ENCODE measurements around the gene USP34. TPM values are rescaled to one million over a fixed set of nuclear protein-coding genes. Genes with fewer than 3 reads are reported as not detected.
"Not testable (repeated sequence)": the region's sequence is repeated elsewhere in the genome, so short reads cannot be mapped to it uniquely, and the experiment has no call there.

Gene USP34
- total RNA-seq, 1 donor from 2014 or later: 157 TPM

- no peak for TF ChIP-seq CTCF (IDR thresholded peaks at IDR 0.05; ENCODE audit: unreplicated experiment)
- peaks cover 28% of the 10 kb centered on the region for H3K36me3 Mint-ChIP-seq
- H3K4me1 Mint-ChIP-seq: no peaks in the 10 kb centered on the region
- H3K4me3 Mint-ChIP-seq: no peak overlapping the region
- H3K27me3 Mint-ChIP-seq (ENCODE audit: low read depth): no peaks in the 10 kb centered on the region
- DNase-seq (ENCODE audit: low spot score in 2 of 2, unreplicated experiment in 2 of 2): no peak
- H3K27ac Mint-ChIP-seq: no peak overlapping the region
- no peaks in the 10 kb centered on the region for H3K9me3 Mint-ChIP-seq
These were observed 28.2 kb upstream of the USP34 start for GRCh38 chr2:61499060-61499459.

GRCh38 chr2:61493523-61493942 lies 22.6 kb upstream of the USP34 start:
- DNase-seq (ENCODE audit: low spot score in 2 of 2, unreplicated experiment in 2 of 2): no peak
- Mint-ChIP-seq H3K9me3 (no peaks in the 10 kb centered on the region), H3K4me3 (no peak overlapping the region), H3K27ac (no peak overlapping the region), H3K36me3 (peaks cover 48% of the 10 kb centered on the region), H3K27me3 (ENCODE audit: low read depth) (no peaks in the 10 kb centered on the region), H3K4me1 (no peaks in the 10 kb centered on the region)
- TF ChIP-seq CTCF (IDR thresholded peaks at IDR 0.05; ENCODE audit: unreplicated experiment): no peak

GRCh38 chr2:61492476-61492875 lies 21.6 kb upstream of the USP34 start:
- H3K27me3 Mint-ChIP-seq (ENCODE audit: low read depth): no peaks in the 10 kb centered on the region
- peaks cover 51% of the 10 kb centered on the region for H3K36me3 Mint-ChIP-seq
- DNase-seq (ENCODE audit: low spot score in 2 of 2, unreplicated experiment in 2 of 2): no peak
- no peaks in the 10 kb centered on the region for H3K9me3 Mint-ChIP-seq
- H3K4me1 Mint-ChIP-seq: no peaks in the 10 kb centered on the region
- no peak for TF ChIP-seq CTCF (IDR thresholded peaks at IDR 0.05; ENCODE audit: unreplicated experiment)
- no peak overlapping the region for H3K27ac Mint-ChIP-seq
- H3K4me3 Mint-ChIP-seq: no peak overlapping the region

GRCh38 chr2:61485281-61485680 lies 14.4 kb upstream of the USP34 start:
- no peak for DNase-seq (ENCODE audit: low spot score in 2 of 2, unreplicated experiment in 2 of 2)
- no peak for TF ChIP-seq CTCF (IDR thresholded peaks at IDR 0.05; ENCODE audit: unreplicated experiment)
- no peak overlapping the region for H3K4me3 Mint-ChIP-seq
- H3K27ac Mint-ChIP-seq: no peak overlapping the region
- peaks cover 47% of the 10 kb centered on the region for H3K36me3 Mint-ChIP-seq
- H3K27me3 Mint-ChIP-seq (ENCODE audit: low read depth): no peaks in the 10 kb centered on the region
- H3K9me3 Mint-ChIP-seq: no peaks in the 10 kb centered on the region
- H3K4me1 Mint-ChIP-seq: no peaks in the 10 kb centered on the region

DNA sequence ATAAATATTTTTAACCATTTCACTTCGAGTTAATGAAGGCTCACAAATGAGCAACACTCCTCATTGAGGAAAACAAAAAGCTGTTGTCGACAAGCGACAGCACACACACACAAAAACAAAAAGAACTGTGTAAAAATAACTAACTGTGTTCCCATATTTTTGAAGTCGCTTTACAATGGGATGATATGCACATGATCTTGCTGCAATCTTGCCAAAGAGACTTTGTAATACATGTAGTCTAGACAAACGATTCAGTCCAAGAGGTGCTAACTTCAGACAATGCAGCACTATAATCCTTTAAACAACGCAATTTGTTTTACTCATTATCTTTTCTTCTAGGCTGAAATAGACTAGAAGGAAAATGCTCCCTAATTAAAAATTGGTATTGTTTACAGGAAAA lies 7.2 kb upstream of the USP34 start:
- Mint-ChIP-seq H3K27ac (no peak overlapping the region), H3K27me3 (ENCODE audit: low read depth) (no peaks in the 10 kb centered on the region), H3K36me3 (peaks cover 29% of the 10 kb centered on the region), H3K4me3 (no peak overlapping the region), H3K9me3 (no peaks in the 10 kb centered on the region), H3K4me1 (no peaks in the 10 kb centered on the region)
- TF ChIP-seq CTCF (IDR thresholded peaks at IDR 0.05; ENCODE audit: unreplicated experiment): no peak
- DNase-seq (ENCODE audit: low spot score in 2 of 2, unreplicated experiment in 2 of 2): no peak

- H3K27me3 Mint-ChIP-seq (ENCODE audit: low read depth); H3K4me1 Mint-ChIP-seq; H3K27ac Mint-ChIP-seq; DNase-seq (ENCODE audit: low spot score in 2 of 2, unreplicated experiment in 2 of 2); H3K9me3 Mint-ChIP-seq; H3K4me3 Mint-ChIP-seq: not testable (repeated sequence)
- peaks cover 22% of the 10 kb centered on the region for H3K36me3 Mint-ChIP-seq
These were observed 6.2 kb upstream of the USP34 start for GRCh38 chr2:61476929-61477589.
